A549 treated with DMSO at 1 μM for 4 hours (cell line): Measurements from ENCODE around the gene KNOP1. TPM values are rescaled to one million over a fixed set of nuclear protein-coding genes. Genes with fewer than 3 reads are reported as not detected.

ENCODE experiments used
- total RNA-seq: library from RNA; stranded (reverse); fragments of 200-300 nt; extraction: Qiagen RNA extraction; gene quantifications from 5 replicates; pipeline ENCODE4 v1.2.3, GENCODE V29; 2022; ENCODE audit warnings: low read depth

The KNOP1 gene, protein sequence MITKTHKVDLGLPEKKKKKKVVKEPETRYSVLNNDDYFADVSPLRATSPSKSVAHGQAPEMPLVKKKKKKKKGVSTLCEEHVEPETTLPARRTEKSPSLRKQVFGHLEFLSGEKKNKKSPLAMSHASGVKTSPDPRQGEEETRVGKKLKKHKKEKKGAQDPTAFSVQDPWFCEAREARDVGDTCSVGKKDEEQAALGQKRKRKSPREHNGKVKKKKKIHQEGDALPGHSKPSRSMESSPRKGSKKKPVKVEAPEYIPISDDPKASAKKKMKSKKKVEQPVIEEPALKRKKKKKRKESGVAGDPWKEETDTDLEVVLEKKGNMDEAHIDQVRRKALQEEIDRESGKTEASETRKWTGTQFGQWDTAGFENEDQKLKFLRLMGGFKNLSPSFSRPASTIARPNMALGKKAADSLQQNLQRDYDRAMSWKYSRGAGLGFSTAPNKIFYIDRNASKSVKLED
- total RNA-seq: 35.8 to 49.9 TPM (median 41.9 TPM) in 5 replicates

DNA sequence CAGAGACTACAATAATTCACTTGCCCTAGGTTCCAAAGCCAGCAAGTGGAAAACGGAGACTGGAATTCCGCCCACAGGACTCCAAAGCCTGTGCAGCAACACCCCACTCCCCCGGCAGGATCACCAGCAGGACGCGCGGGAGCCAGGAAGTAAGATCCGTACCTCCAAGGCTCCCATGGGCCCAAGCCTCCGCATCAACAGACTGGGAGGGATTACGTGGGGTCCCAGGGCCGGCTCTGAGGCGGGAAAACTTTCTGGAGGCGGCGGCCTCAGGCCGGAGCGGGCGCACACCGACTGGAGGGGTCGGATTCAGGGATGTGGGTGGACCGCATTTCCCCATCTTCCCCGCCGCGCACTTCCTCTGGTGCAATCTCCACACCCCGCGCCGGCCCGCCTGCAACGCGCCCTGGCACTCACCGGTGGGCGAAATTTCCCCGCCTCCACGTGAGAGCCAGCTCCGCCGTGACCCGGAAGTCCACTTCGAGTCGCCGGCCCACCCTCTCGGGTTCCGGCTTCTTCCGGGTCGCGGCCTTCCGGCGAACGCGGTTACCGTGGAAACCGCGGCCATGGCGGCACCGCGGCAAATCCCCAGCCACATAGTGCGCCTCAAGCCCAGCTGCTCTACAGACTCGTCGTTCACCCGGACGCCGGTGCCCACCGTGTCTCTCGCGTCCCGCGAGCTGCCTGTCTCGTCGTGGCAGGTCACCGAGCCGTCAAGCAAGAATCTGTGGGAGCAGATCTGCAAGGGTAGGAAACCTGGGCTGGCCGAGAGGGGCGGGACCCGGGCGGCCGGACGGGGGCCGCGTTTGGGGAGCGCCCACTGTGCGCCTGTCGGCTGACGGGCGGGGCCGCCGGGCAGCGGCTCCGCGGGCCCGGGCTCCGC, at the start of gene KNOP1, which contains the start of gene IQCK:
Gene KNOP1 (minus strand): TSS at position 487 of the 883 bp plus-strand sequence. CDS start 3,192 bp downstream, outside the sequence.
Gene IQCK (plus strand): TSS at position 531 of the 883 bp plus-strand sequence. CDS start 36 bp downstream, at position 567.

Other genes with a start within 250 kb of the KNOP1 start
- 83.4 to 102 TPM (median 91.4 TPM) in 5 replicates for gene GDE1, start 196.1 kb downstream of the KNOP1 start, total RNA-seq
- 8.9 to 12.8 TPM (median 11.8 TPM) in 5 replicates for gene CCP110, start 194.3 kb downstream of the KNOP1 start, total RNA-seq
- 33.4 to 37.3 TPM (median 35.0 TPM) in 5 replicates for gene VPS35L, start 162.5 kb downstream of the KNOP1 start, total RNA-seq
- 8.8 to 11.7 TPM (median 9.4 TPM) in 5 replicates for gene IQCK, start within 50 bp of the KNOP1 start, total RNA-seq
- gene GPRC5B, start 166.6 kb upstream of the KNOP1 start, total RNA-seq: 26.9 to 31.8 TPM (median 27.8 TPM) in 5 replicates